ENCODE data around the gene LDHB.

The LDHB gene

DNA sequence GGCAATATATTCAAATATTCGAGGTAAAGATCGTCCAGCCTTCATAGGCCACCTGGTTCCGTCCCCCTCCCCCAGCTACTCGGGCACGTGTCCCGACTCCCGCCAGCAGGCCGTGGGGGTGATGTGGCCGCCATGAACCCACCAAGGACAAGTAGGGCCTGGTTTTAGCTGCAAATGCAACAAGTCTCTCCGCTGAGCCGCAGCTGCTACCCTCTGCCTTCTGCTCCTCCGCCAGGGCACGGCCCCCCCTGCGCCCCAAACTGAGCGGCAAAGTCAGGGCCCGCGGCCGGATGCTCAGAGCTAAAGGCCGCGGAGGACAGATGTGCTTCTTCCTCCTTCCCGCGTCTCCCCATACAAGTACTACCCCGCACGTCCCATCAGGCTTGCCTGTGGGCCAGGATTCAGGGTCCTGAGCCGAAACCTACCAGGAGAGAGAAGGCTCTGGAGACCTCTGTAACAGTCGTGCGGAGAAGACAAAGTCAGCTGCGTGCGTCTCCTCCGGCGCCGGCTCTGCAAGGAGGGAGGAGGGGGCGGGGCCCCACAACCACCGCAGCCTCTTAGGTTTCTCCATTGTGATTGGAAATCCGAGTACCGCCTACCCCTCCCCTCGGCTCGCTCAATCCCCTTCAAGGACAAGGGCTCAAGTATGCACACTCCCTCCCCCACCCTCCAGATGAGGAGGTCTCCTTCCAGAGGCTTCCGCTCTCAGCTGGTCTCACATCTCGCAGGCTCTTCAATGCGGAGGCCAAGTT is at the start of gene LDHB:
Gene LDHB, minus strand, starts transcription at position 517 of the 752 bp plus-strand sequence. CDS start 3,171 bp downstream, outside the sequence.
- Histone ChIP-seq H3K4me3 (ENCODE audit: low read depth, low read length) (peak within 1 kb of the TSS; percentile 98), H3K9ac (ENCODE audit: low read depth, low read length) (peak within 1 kb of the TSS; percentile 99), H3K4me1 (ENCODE audit: control insufficient read depth, insufficient read depth, low read length) (peaks cover 5% of the 10 kb centered on the region), H3K27me3 (ENCODE audit: control insufficient read depth, insufficient read depth, low read length) (no peaks in the 10 kb centered on the region), H3K36me3 (ENCODE audit: control insufficient read depth, insufficient read depth, low read length) (peaks cover 9% of the 10 kb centered on the region), H3K9me3 (ENCODE audit: control insufficient read depth, insufficient read depth, low read length) (no peaks in the 10 kb centered on the region)

DNA sequence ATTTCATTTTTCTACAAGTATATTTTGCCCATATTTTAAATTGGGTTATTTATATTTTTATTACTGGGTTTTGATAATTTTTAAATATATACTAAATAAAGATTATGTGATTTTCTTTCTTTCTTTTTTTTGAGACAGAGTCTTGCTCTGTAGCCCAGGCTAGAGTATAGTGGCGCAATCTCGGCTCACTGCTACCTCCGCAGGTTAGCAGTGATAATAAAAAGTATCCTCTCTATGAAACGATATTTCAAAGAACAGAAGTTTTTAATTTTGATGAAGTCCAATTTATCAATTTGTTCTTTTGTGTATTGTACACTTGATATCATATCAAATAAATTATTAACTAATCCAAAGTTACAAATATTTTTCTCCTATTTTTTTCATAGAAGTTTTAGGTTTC is 47.2 kb upstream of the LDHB start:
- Histone ChIP-seq H3K4me3 (ENCODE audit: low read depth, low read length) (no peak overlapping the region), H3K27me3 (ENCODE audit: control insufficient read depth, insufficient read depth, low read length) (no peaks in the 10 kb centered on the region), H3K4me1 (ENCODE audit: control insufficient read depth, insufficient read depth, low read length) (no peaks in the 10 kb centered on the region), H3K9me3 (ENCODE audit: control insufficient read depth, insufficient read depth, low read length) (no peaks in the 10 kb centered on the region), H3K9ac (ENCODE audit: low read depth, low read length) (no peak overlapping the region), H3K36me3 (ENCODE audit: control insufficient read depth, insufficient read depth, low read length) (no peaks in the 10 kb centered on the region)

GRCh38 chr12:21699851-21700250 is 42.2 kb upstream of the LDHB start:
- Histone ChIP-seq H3K4me1 (ENCODE audit: control insufficient read depth, insufficient read depth, low read length) (no peaks in the 10 kb centered on the region), H3K9me3 (ENCODE audit: control insufficient read depth, insufficient read depth, low read length) (no peaks in the 10 kb centered on the region)

DNA sequence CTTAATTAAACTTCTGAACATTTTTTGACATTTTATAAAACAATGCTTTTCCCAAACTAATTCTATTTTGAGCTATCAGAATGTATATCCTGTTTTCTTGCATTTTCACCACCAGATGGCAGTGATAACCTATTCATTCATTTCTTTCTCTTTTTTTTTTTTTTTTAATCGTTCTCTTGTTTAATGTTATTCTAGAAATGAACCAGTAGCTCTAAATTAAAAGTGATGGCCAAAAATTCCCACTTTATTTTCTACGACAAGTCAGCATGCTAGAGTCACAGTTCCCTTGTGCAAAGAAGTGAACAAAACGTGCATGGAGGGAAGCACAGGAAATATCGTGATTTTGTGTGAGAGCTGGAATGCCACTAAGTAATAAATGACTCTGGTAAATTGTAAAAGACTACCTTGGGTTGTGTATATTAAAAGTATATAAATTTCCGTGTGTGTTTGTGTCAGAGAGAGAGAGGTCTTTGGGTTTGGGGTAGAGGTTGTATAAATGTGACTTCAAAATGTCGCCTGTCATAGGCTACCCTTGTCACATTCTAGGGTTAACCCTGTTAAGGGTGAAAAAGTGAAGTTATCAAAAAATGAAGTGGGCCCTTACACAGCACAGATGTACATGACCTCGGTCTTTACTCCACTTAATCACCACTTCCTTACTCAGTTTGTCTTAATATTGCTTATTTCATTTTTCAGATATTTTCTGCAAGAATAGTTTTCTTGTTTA is 40.4 kb upstream of the LDHB start:
- Histone ChIP-seq H3K9ac (ENCODE audit: low read depth, low read length) (no peak overlapping the region), H3K4me3 (ENCODE audit: low read depth, low read length) (no peak overlapping the region)

More at GRCh38 chr12:21699851-21700250, 42.2 kb upstream of the LDHB start:
- Histone ChIP-seq H3K36me3 (ENCODE audit: control insufficient read depth, insufficient read depth, low read length) (no peaks in the 10 kb centered on the region), H3K27me3 (ENCODE audit: control insufficient read depth, insufficient read depth, low read length) (no peaks in the 10 kb centered on the region), H3K4me3 (ENCODE audit: low read depth, low read length) (no peak overlapping the region), H3K9ac (ENCODE audit: low read depth, low read length) (no peak overlapping the region)

GRCh38 chr12:21696625-21697024 is 39.0 kb upstream of the LDHB start:
- no peaks in the 10 kb centered on the region for H3K36me3 ChIP-seq (ENCODE audit: control insufficient read depth, insufficient read depth, low read length)
- H3K9me3 ChIP-seq (ENCODE audit: control insufficient read depth, insufficient read depth, low read length): no peaks in the 10 kb centered on the region
- H3K9ac ChIP-seq (ENCODE audit: low read depth, low read length): no peak overlapping the region
- no peak overlapping the region for H3K4me3 ChIP-seq (ENCODE audit: low read depth, low read length)
- H3K27me3 ChIP-seq (ENCODE audit: control insufficient read depth, insufficient read depth, low read length): no peaks in the 10 kb centered on the region
- H3K4me1 ChIP-seq (ENCODE audit: control insufficient read depth, insufficient read depth, low read length): no peaks in the 10 kb centered on the region

More for the DNA sequence above, 40.4 kb upstream of the LDHB start:
- Histone ChIP-seq H3K4me1 (ENCODE audit: control insufficient read depth, insufficient read depth, low read length) (no peaks in the 10 kb centered on the region), H3K27me3 (ENCODE audit: control insufficient read depth, insufficient read depth, low read length) (no peaks in the 10 kb centered on the region), H3K36me3 (ENCODE audit: control insufficient read depth, insufficient read depth, low read length) (no peaks in the 10 kb centered on the region), H3K9me3 (ENCODE audit: control insufficient read depth, insufficient read depth, low read length) (no peaks in the 10 kb centered on the region)

- Histone ChIP-seq H3K4me3 (ENCODE audit: low read depth, low read length) (no peak overlapping the region), H3K36me3 (ENCODE audit: control insufficient read depth, insufficient read depth, low read length) (no peaks in the 10 kb centered on the region), H3K4me1 (ENCODE audit: control insufficient read depth, insufficient read depth, low read length) (no peaks in the 10 kb centered on the region), H3K9ac (ENCODE audit: low read depth, low read length) (no peak overlapping the region), H3K9me3 (ENCODE audit: control insufficient read depth, insufficient read depth, low read length) (no peaks in the 10 kb centered on the region), H3K27me3 (ENCODE audit: control insufficient read depth, insufficient read depth, low read length) (no peaks in the 10 kb centered on the region)
Measured at GRCh38 chr12:21695986-21696385, 38.3 kb upstream of the LDHB start.

DNA sequence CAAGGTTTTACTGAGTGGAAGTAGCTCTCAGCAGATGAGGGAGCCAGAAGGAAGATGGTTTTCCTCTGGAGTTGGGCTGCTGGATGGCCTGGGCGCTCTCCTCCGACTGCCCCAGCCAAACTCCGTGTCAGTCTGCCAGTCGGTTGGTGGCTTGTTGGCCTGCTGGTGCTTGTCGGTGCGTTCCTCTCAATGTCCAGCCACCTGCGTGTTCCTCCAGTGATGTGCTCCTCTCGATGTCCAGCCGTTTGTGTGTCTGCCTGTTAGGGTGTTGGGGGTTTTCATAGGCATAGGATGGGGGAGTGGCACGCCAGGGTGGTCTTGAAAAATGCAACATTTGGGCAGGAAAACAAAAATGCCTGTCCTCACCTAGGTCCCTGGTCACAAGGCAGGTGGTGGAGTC is 37.0 kb upstream of the LDHB start:
- no peaks in the 10 kb centered on the region for H3K9me3 ChIP-seq (ENCODE audit: control insufficient read depth, insufficient read depth, low read length)
- H3K9ac ChIP-seq (ENCODE audit: low read depth, low read length): no peak overlapping the region
- no peaks in the 10 kb centered on the region for H3K36me3 ChIP-seq (ENCODE audit: control insufficient read depth, insufficient read depth, low read length)
- H3K4me1 ChIP-seq (ENCODE audit: control insufficient read depth, insufficient read depth, low read length): no peaks in the 10 kb centered on the region
- H3K27me3 ChIP-seq (ENCODE audit: control insufficient read depth, insufficient read depth, low read length): no peaks in the 10 kb centered on the region
- no peak overlapping the region for H3K4me3 ChIP-seq (ENCODE audit: low read depth, low read length)

GRCh38 chr12:21691515-21691914 is 33.9 kb upstream of the LDHB start:
- no peaks in the 10 kb centered on the region for H3K27me3 ChIP-seq (ENCODE audit: control insufficient read depth, insufficient read depth, low read length)
- H3K9me3 ChIP-seq (ENCODE audit: control insufficient read depth, insufficient read depth, low read length): no peaks in the 10 kb centered on the region
- no peak overlapping the region for H3K9ac ChIP-seq (ENCODE audit: low read depth, low read length)
- H3K36me3 ChIP-seq (ENCODE audit: control insufficient read depth, insufficient read depth, low read length): no peaks in the 10 kb centered on the region
- H3K4me3 ChIP-seq (ENCODE audit: low read depth, low read length): no peak overlapping the region
- no peaks in the 10 kb centered on the region for H3K4me1 ChIP-seq (ENCODE audit: control insufficient read depth, insufficient read depth, low read length)

GRCh38 chr12:21690704-21691368 is 33.2 kb upstream of the LDHB start:
- no peak overlapping the region for H3K4me3 ChIP-seq (ENCODE audit: low read depth, low read length)
- H3K27me3 ChIP-seq (ENCODE audit: control insufficient read depth, insufficient read depth, low read length): no peaks in the 10 kb centered on the region
- no peaks in the 10 kb centered on the region for H3K36me3 ChIP-seq (ENCODE audit: control insufficient read depth, insufficient read depth, low read length)
- no peaks in the 10 kb centered on the region for H3K9me3 ChIP-seq (ENCODE audit: control insufficient read depth, insufficient read depth, low read length)
- no peak overlapping the region for H3K9ac ChIP-seq (ENCODE audit: low read depth, low read length)
- no peaks in the 10 kb centered on the region for H3K4me1 ChIP-seq (ENCODE audit: control insufficient read depth, insufficient read depth, low read length)

- Histone ChIP-seq H3K9me3 (ENCODE audit: control insufficient read depth, insufficient read depth, low read length) (no peaks in the 10 kb centered on the region), H3K36me3 (ENCODE audit: control insufficient read depth, insufficient read depth, low read length) (no peaks in the 10 kb centered on the region), H3K9ac (ENCODE audit: low read depth, low read length) (no peak overlapping the region), H3K4me1 (ENCODE audit: control insufficient read depth, insufficient read depth, low read length) (no peaks in the 10 kb centered on the region), H3K4me3 (ENCODE audit: low read depth, low read length) (no peak overlapping the region), H3K27me3 (ENCODE audit: control insufficient read depth, insufficient read depth, low read length) (no peaks in the 10 kb centered on the region)
Measured at GRCh38 chr12:21683115-21683514, 25.5 kb upstream of the LDHB start.

DNA sequence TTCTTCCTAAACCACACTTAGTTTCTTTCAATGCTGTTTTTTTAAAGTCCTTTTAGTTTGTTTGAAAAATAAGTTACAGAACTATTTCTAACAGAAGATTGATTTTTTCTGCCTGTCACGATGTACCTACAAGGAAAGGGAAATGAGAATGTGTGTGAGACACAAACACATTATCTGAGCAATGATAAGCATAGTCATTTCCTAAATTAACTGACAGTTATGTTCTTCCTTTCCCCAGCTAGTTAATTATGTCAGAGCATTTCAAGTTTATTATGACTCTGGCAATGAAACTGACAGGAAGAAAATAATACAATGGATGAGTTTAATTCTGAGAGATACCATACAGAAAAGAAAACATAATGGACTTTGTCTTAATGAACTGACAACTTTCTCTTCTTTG is 21.3 kb upstream of the LDHB start:
- no peak overlapping the region for H3K9ac ChIP-seq (ENCODE audit: low read depth, low read length)
- no peaks in the 10 kb centered on the region for H3K4me1 ChIP-seq (ENCODE audit: control insufficient read depth, insufficient read depth, low read length)
- H3K4me3 ChIP-seq (ENCODE audit: low read depth, low read length): no peak overlapping the region
- no peaks in the 10 kb centered on the region for H3K27me3 ChIP-seq (ENCODE audit: control insufficient read depth, insufficient read depth, low read length)
- H3K36me3 ChIP-seq (ENCODE audit: control insufficient read depth, insufficient read depth, low read length): no peaks in the 10 kb centered on the region
- no peaks in the 10 kb centered on the region for H3K9me3 ChIP-seq (ENCODE audit: control insufficient read depth, insufficient read depth, low read length)

Measured in iPS-15b (cell line).